Heart left ventricle (tissue), 16 donors: ENCODE measurements around the gene MSL3B.

ENCODE experiments used
- ATAC-seq, 4 donors: fragments of 200-7000 bp; cut with Tn5 transposase; one replicate each; pipeline ENCODE4 v1.9.1; 2020 to 2022; ENCODE audit warnings: moderate library complexity in 4 of 4, mild to moderate bottlenecking in 3 of 4, moderate number of reproducible peaks in 1 of 4
- DNase-seq, 5 donors: peaks; one replicate each; pipeline ENCODE4 v3.0.0-alpha.2; 2020
- H3K27ac ChIP-seq, 12 donors: fragments of 200-600 bp; sonication (generic) in 4 of 12; one replicate each; pipeline versions ENCODE4 v1.5.0 to v1.8.0; 2016 to 2022; ENCODE audit warnings: mild to moderate bottlenecking in 2 of 12
- H3K27me3 ChIP-seq, 9 donors: fragments of 200-600 bp; sonication (generic) in 2 of 9; one replicate each; pipeline versions ENCODE4 v1.5.1 to v1.8.0; 2016 to 2022; ENCODE audit warnings: mild to moderate bottlenecking in 3 of 9
- H3K36me3 ChIP-seq, 9 donors: fragments of 200-600 bp; sonication (generic) in 2 of 9; one replicate each; pipeline versions ENCODE4 v1.5.0 to v1.8.0; 2018 to 2022; ENCODE audit warnings: mild to moderate bottlenecking in 2 of 9
- H3K4me1 ChIP-seq, 12 donors: fragments of 200-600 bp; sonication (generic) in 4 of 12; one replicate each; pipeline versions ENCODE4 v1.5.0 to v1.8.0; 2016 to 2022; ENCODE audit warnings: mild to moderate bottlenecking in 3 of 12
- H3K4me3 ChIP-seq, 12 donors: fragments of 200-600 bp; sonication (generic) in 4 of 12; one replicate each; pipeline versions ENCODE4 v1.5.0 to v1.8.0; 2017 to 2022; ENCODE audit warnings: mild to moderate bottlenecking in 9 of 12, moderate library complexity in 4 of 12
- H3K9me3 ChIP-seq, 12 donors: fragments of 200-600 bp; sonication (generic) in 4 of 12; one replicate each; pipeline versions ENCODE4 v1.5.0 to v1.8.0; 2016 to 2022; ENCODE audit warnings: mild to moderate bottlenecking in 1 of 12
- CTCF ChIP-seq, 12 donors: fragments of 200-600 bp; sonication (generic) in 4 of 12; IDR thresholded peaks; one replicate each; pipeline versions ENCODE4 v1.5.0 to v1.8.0; 2018 to 2022; ENCODE audit warnings: antibody characterized with exemption in 12 of 12, mild to moderate bottlenecking in 5 of 12
- POLR2A ChIP-seq, 2 donors: fragments of 450-650 bp; IDR thresholded peaks; one replicate each; pipeline ENCODE4 v1.6.1; 2017; ENCODE audit warnings: antibody characterized with exemption in 2 of 2, mild to moderate bottlenecking in 2 of 2, moderate library complexity in 2 of 2
- WGBS, 4 donors: extraction: QIAGEN DNeasy Blood & Tissue Kit in 2 of 4; methylation state at CpG; one replicate each; pipeline versions ENCODE4 v1.1.5 to v1.1.7; 2013 to 2018; 5-methylcytosine and 5-hydroxymethylcytosine counted together
- intact Hi-C, 10 donors: fragments of 100-400 bp; cut with DNase I; formaldehyde crosslinking; loops; one replicate each; pipeline versions ENCODE4 v1.11.1 to v1.14.2; 2022
- donor health status: ischemic (EF 13 %, LVEDD 7.1; RV severe dilation, severe dysfunction).
- donor health status: healthy with polysubstance abuse.
- donor health status: DM: no; HTN: yes; CAD: no.
- donor health status: DM: no; HTN: no; CAD: no.
- donor health status: ischemic (EF 25% LVEDD 6.9; RV normal size, moderate dysfunction).
- donor health status: ischemic (EF 25% LVEDD 5.7; RV mildly dilated, moderate dysfunction).
- donor health status: healthy.
- donor health status: DM: yes; HTN: yes; CAD: no.
- donor health status: ischemic (EF 35%, LVEDD 5.7; RV mildly dilated, moderate dysfunction).
- donor health status: nonischemic (EF 11% LVEDD 7.7; RV severe dilation, severe dysfunction).
- donor health status: DM: yes; HTN: yes; CAD: no.
- donor health status: PGD.
- donor health status: ischemic (EF 29% LVEDD 5.4; RV normal size, mild dysfunction).
- donor health status: nonischemic (EF 23%, LVEDD 6.1; RV moderate dilation, normal function).

Gene MSL3B

GRCh38 chr2:233838726-233839446, 29.3 kb downstream of the MSL3B start:
- ATAC-seq (no peak), DNase-seq (peak in 1 of 5 donors; percentile 7)
- no peak for TF ChIP-seq CTCF (IDR thresholded peaks at IDR 0.05)
- no peak for TF ChIP-seq POLR2A (IDR thresholded peaks at IDR 0.05)
- no peaks in the 10 kb centered on the region for H3K9me3 ChIP-seq
- H3K4me1 ChIP-seq = no peaks in the 10 kb centered on the region
- no peak overlapping the region for H3K27ac ChIP-seq
- WGBS, 4 donors = 86 to 89% (median 87%) methylated on average over 12 of the region's 12 CpGs
- no peaks in the 10 kb centered on the region for H3K27me3 ChIP-seq
- peaks cover 0 to 22% (median 0%) of the 10 kb centered on the region in 9 donors for H3K36me3 ChIP-seq
- intact Hi-C loops = no loop called here
- H3K4me3 ChIP-seq = no peak overlapping the region

- TF ChIP-seq POLR2A (IDR thresholded peaks at IDR 0.05) = no peak
- TF ChIP-seq CTCF (IDR thresholded peaks at IDR 0.05) = no peak
- H3K4me3 ChIP-seq = no peak overlapping the region
- no peak for ATAC-seq
- intact Hi-C loops = no loop called here
- H3K27ac ChIP-seq = no peak overlapping the region
- no peaks in the 10 kb centered on the region for H3K9me3 ChIP-seq
- WGBS, 4 donors = 76 to 83% (median 81%) methylated on average over 7 of the region's 7 CpGs
- no peaks in the 10 kb centered on the region for H3K27me3 ChIP-seq
- no peaks in the 10 kb centered on the region for H3K4me1 ChIP-seq
- peaks cover 0 to 18% (median 0%) of the 10 kb centered on the region in 9 donors for H3K36me3 ChIP-seq
- peak in 1 of 5 donors; percentile 6 for DNase-seq
Observed at GRCh38 chr2:233838251-233838650, 29.9 kb downstream of the MSL3B start.

- intact Hi-C loops = no loop called here
- peaks cover 0 to 18% (median 0%) of the 10 kb centered on the region in 9 donors for H3K36me3 ChIP-seq
- DNase-seq (peak in 1 of 5 donors; percentile 7), ATAC-seq (no peak)
- H3K4me3 ChIP-seq = no peak overlapping the region
- 78 to 87% (median 84%) methylated on average over 9 of the region's 9 CpGs for WGBS, 4 donors
- no peak overlapping the region for H3K27ac ChIP-seq
- H3K4me1 ChIP-seq = no peaks in the 10 kb centered on the region
- no peak for TF ChIP-seq CTCF (IDR thresholded peaks at IDR 0.05)
- no peak for TF ChIP-seq POLR2A (IDR thresholded peaks at IDR 0.05)
- no peaks in the 10 kb centered on the region for H3K9me3 ChIP-seq
- no peaks in the 10 kb centered on the region for H3K27me3 ChIP-seq
Observed at GRCh38 chr2:233837694-233838229, 30.4 kb downstream of the MSL3B start.

GRCh38 chr2:233836359-233836758, 31.8 kb downstream of the MSL3B start:
- no peak overlapping the region for H3K4me3 ChIP-seq
- H3K4me1 ChIP-seq = no peaks in the 10 kb centered on the region
- intact Hi-C loops = no loop called here
- peaks cover 0 to 10% (median 0%) of the 10 kb centered on the region in 9 donors for H3K36me3 ChIP-seq
- DNase-seq = no peak
- 96 to 100% (median 98%) methylated on average over 7 of the region's 7 CpGs for WGBS, 4 donors
- H3K9me3 ChIP-seq = no peaks in the 10 kb centered on the region
- TF ChIP-seq POLR2A (IDR thresholded peaks at IDR 0.05) = no peak
- no peak for TF ChIP-seq CTCF (IDR thresholded peaks at IDR 0.05)
- H3K27me3 ChIP-seq = no peaks in the 10 kb centered on the region
- H3K27ac ChIP-seq = no peak overlapping the region
- no peak for ATAC-seq
